ENCODE results near the gene CACNB4.
"Not testable (repeated sequence)": the region's sequence is repeated elsewhere in the genome, so short reads cannot be mapped to it uniquely, and the experiment has no call there.

The CACNB4 gene

GRCh38 chr2:152019732-152020131 is 79.1 kb downstream of the CACNB4 start:
- DNase-seq (ENCODE audit: low read depth) = no peak

GRCh38 chr2:152016181-152017120 is 82.4 kb downstream of the CACNB4 start:
- DNase-seq (ENCODE audit: low read depth) = no peak

- no peak for DNase-seq (ENCODE audit: low read depth)
Observed at GRCh38 chr2:152015552-152015951, 83.3 kb downstream of the CACNB4 start.

- peak; percentile 32 for DNase-seq (ENCODE audit: low read depth)
Observed at GRCh38 chr2:152012697-152013096, 86.1 kb downstream of the CACNB4 start.

- DNase-seq (ENCODE audit: low read depth) = no peak
Observed at GRCh38 chr2:152011724-152012123, 87.1 kb downstream of the CACNB4 start.

- DNase-seq (ENCODE audit: low read depth) = no peak
Observed at GRCh38 chr2:152005607-152006006, 93.2 kb downstream of the CACNB4 start.

- not testable (repeated sequence) for DNase-seq (ENCODE audit: low read depth)
Observed at GRCh38 chr2:152003283-152003682, 95.6 kb downstream of the CACNB4 start.

- peak; percentile 40 for DNase-seq (ENCODE audit: low read depth)
Observed at GRCh38 chr2:151999053-151999452, 99.8 kb downstream of the CACNB4 start.

- peak; percentile 28 for DNase-seq (ENCODE audit: low read depth)
Observed at GRCh38 chr2:151996243-151997003, 102.4 kb downstream of the CACNB4 start.

- no peak for DNase-seq (ENCODE audit: low read depth)
Observed at GRCh38 chr2:151995161-151995557, 103.7 kb downstream of the CACNB4 start.

GRCh38 chr2:151994178-151994577 is 104.7 kb downstream of the CACNB4 start:
- not testable (repeated sequence) for DNase-seq (ENCODE audit: low read depth)

- no peak for DNase-seq (ENCODE audit: low read depth)
Observed at GRCh38 chr2:151991010-151991409, 107.8 kb downstream of the CACNB4 start.

- no peak for DNase-seq (ENCODE audit: low read depth)
Observed at GRCh38 chr2:151989378-151989777, 109.5 kb downstream of the CACNB4 start.

- no peak for DNase-seq (ENCODE audit: low read depth)
Observed at GRCh38 chr2:151987484-151987883, 111.4 kb downstream of the CACNB4 start.

- no peak for DNase-seq (ENCODE audit: low read depth)
Observed at GRCh38 chr2:151984424-151985083, 114.3 kb downstream of the CACNB4 start.

GRCh38 chr2:151983221-151983620 is 115.6 kb downstream of the CACNB4 start:
- no peak for DNase-seq (ENCODE audit: low read depth)

GRCh38 chr2:151981886-151982285 is 117.0 kb downstream of the CACNB4 start:
- no peak for DNase-seq (ENCODE audit: low read depth)

GRCh38 chr2:151979694-151980093 is 119.2 kb downstream of the CACNB4 start:
- DNase-seq (ENCODE audit: low read depth) = peak; percentile 7

- no peak for DNase-seq (ENCODE audit: low read depth)
Observed at GRCh38 chr2:151978709-151979108, 120.1 kb downstream of the CACNB4 start.

- DNase-seq (ENCODE audit: low read depth) = no peak
Observed at GRCh38 chr2:151977631-151978030, 121.2 kb downstream of the CACNB4 start.

GRCh38 chr2:151976945-151977353 is 121.9 kb downstream of the CACNB4 start:
- no peak for DNase-seq (ENCODE audit: low read depth)

Measured in iris pigment epithelial cell (primary cell).